Measurements from ENCODE around the gene SP2.

- TF ChIP-seq CTCF (IDR thresholded peaks at IDR 0.05): no peak
- no peak for TF ChIP-seq POLR2A (IDR thresholded peaks at IDR 0.05)
Measured at GRCh38 chr17:47945529-47946508, 49.8 kb downstream of the SP2 start.
